ENCODE data around the gene ZRANB1.
A peak's percentile ranks its signal among the peaks of the same experiment; 100 is the strongest.

Gene ZRANB1

GRCh38 chr10:124899151-124899550, 42.8 kb upstream of the ZRANB1 start:
- H3K27ac ChIP-seq (ENCODE audit: poor library complexity, severe bottlenecking) = no peak overlapping the region
- no peaks in the 10 kb centered on the region for H3K27me3 ChIP-seq (ENCODE audit: insufficient read depth, poor library complexity, severe bottlenecking)

GRCh38 chr10:124902462-124902861, 39.5 kb upstream of the ZRANB1 start:
- no peak for TF ChIP-seq CTCF (IDR thresholded peaks at IDR 0.05; ENCODE audit: poor library complexity, severe bottlenecking)
- H3K27me3 ChIP-seq (ENCODE audit: insufficient read depth, poor library complexity, severe bottlenecking) = no peaks in the 10 kb centered on the region
- no peak for ATAC-seq (ENCODE audit: low read depth)
- no peaks in the 10 kb centered on the region for H3K9me3 ChIP-seq (ENCODE audit: severe bottlenecking)
- H3K4me3 ChIP-seq (ENCODE audit: severe bottlenecking) = no peak overlapping the region
- no peak for DNase-seq (ENCODE audit: low spot score)
- H3K27ac ChIP-seq (ENCODE audit: poor library complexity, severe bottlenecking) = no peak overlapping the region
- no peaks in the 10 kb centered on the region for H3K36me3 ChIP-seq (ENCODE audit: low read depth)
- H3K4me1 ChIP-seq (ENCODE audit: insufficient read depth, poor library complexity, severe bottlenecking) = peaks cover 12% of the 10 kb centered on the region

More at GRCh38 chr10:124899151-124899550, 42.8 kb upstream of the ZRANB1 start:
- no peak for TF ChIP-seq CTCF (IDR thresholded peaks at IDR 0.05; ENCODE audit: poor library complexity, severe bottlenecking)
- DNase-seq (ENCODE audit: low spot score) (no peak), ATAC-seq (ENCODE audit: low read depth) (no peak)
- H3K4me1 ChIP-seq (ENCODE audit: insufficient read depth, poor library complexity, severe bottlenecking) = no peaks in the 10 kb centered on the region
- H3K36me3 ChIP-seq (ENCODE audit: low read depth) = no peaks in the 10 kb centered on the region
- no peak overlapping the region for H3K4me3 ChIP-seq (ENCODE audit: severe bottlenecking)
- H3K9me3 ChIP-seq (ENCODE audit: severe bottlenecking) = no peaks in the 10 kb centered on the region

- ATAC-seq (ENCODE audit: low read depth) (no peak), DNase-seq (ENCODE audit: low spot score) (no peak)
- Histone ChIP-seq H3K4me1 (ENCODE audit: insufficient read depth, poor library complexity, severe bottlenecking) (peaks cover 13% of the 10 kb centered on the region), H3K36me3 (ENCODE audit: low read depth) (no peaks in the 10 kb centered on the region), H3K9me3 (ENCODE audit: severe bottlenecking) (no peaks in the 10 kb centered on the region), H3K27me3 (ENCODE audit: insufficient read depth, poor library complexity, severe bottlenecking) (no peaks in the 10 kb centered on the region), H3K4me3 (ENCODE audit: severe bottlenecking) (no peak overlapping the region), H3K27ac (ENCODE audit: poor library complexity, severe bottlenecking) (no peak overlapping the region)
- no peak for TF ChIP-seq CTCF (IDR thresholded peaks at IDR 0.05; ENCODE audit: poor library complexity, severe bottlenecking)
These were observed 38.8 kb upstream of the ZRANB1 start for GRCh38 chr10:124903111-124903510.

DNA sequence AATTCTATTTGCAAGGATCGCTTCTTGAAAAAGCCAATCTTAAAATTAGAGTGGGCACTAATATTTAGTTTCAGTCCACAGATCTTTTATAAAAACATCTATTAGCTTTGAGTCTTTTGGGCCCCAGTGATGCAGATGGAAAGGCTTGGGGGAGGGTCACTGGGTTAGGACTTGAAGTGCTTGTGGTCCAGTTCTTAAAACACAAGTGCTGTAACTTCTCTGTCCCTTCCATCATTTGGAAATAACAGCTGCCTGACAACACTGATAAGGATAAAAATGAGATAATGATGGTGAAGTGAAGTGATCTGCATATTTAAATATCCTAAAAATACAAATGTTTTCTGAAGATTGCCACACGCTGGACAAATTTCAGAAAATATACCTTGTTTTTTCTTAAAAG, 37.1 kb upstream of the ZRANB1 start:
- no peak for ATAC-seq (ENCODE audit: low read depth)
- H3K27ac ChIP-seq (ENCODE audit: poor library complexity, severe bottlenecking) = no peak overlapping the region
- H3K4me3 ChIP-seq (ENCODE audit: severe bottlenecking) = no peak overlapping the region
- H3K4me1 ChIP-seq (ENCODE audit: insufficient read depth, poor library complexity, severe bottlenecking) = peaks cover 13% of the 10 kb centered on the region
- TF ChIP-seq CTCF (IDR thresholded peaks at IDR 0.05; ENCODE audit: poor library complexity, severe bottlenecking) = no peak
- DNase-seq (ENCODE audit: low spot score) = no peak
- H3K9me3 ChIP-seq (ENCODE audit: severe bottlenecking) = no peaks in the 10 kb centered on the region
- H3K27me3 ChIP-seq (ENCODE audit: insufficient read depth, poor library complexity, severe bottlenecking) = no peaks in the 10 kb centered on the region
- no peaks in the 10 kb centered on the region for H3K36me3 ChIP-seq (ENCODE audit: low read depth)

DNA sequence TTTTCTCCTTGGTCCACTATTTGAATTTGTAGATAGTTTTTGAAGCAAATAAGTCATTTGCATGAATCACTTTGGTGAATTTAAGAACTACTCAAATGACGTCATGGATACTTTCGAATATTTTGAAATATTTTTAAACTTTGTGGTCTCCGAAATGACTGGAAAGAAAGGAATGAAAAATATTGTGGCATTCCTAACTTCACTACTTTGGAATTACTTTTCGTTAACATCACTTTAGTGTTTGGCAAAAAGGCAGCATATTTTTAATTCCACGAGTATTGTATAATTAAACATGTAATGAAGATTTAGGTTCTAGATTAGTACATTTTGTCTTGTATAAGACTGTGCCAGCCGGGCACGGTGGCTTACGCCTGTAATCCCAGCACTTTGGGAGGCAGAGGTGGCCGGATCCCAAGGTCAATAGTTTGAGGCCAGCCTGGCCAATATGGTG, 35.3 kb upstream of the ZRANB1 start:
- peak overlapping the region; percentile 86 for H3K27ac ChIP-seq (ENCODE audit: poor library complexity, severe bottlenecking)
- ATAC-seq (ENCODE audit: low read depth) (peak; percentile 13), DNase-seq (ENCODE audit: low spot score) (no peak)
- no peaks in the 10 kb centered on the region for H3K27me3 ChIP-seq (ENCODE audit: insufficient read depth, poor library complexity, severe bottlenecking)
- TF ChIP-seq CTCF (IDR thresholded peaks at IDR 0.05; ENCODE audit: poor library complexity, severe bottlenecking) = no peak
- H3K4me1 ChIP-seq (ENCODE audit: insufficient read depth, poor library complexity, severe bottlenecking) = peaks cover 13% of the 10 kb centered on the region
- H3K4me3 ChIP-seq (ENCODE audit: severe bottlenecking) = no peak overlapping the region
- H3K9me3 ChIP-seq (ENCODE audit: severe bottlenecking) = no peaks in the 10 kb centered on the region
- no peaks in the 10 kb centered on the region for H3K36me3 ChIP-seq (ENCODE audit: low read depth)
